Measurements from ENCODE around the gene DNAJC21. TPM values are rescaled to one million over a fixed set of nuclear protein-coding genes. Genes with fewer than 3 reads are reported as not detected.
"Not testable (repeated sequence)": the region's sequence is repeated elsewhere in the genome, so short reads cannot be mapped to it uniquely, and the experiment has no call there.

The DNAJC21 gene
- total and polyA plus RNA-seq, 12 donors, result 12.8 to 52.9 (median 30.3) TPM

- WGBS, 4 donors, result 18 to 38% (median 25%) methylated on average over 6 of the region's 6 CpGs
- no peak for TF ChIP-seq CTCF (IDR thresholded peaks at IDR 0.05)
- no peak for TF ChIP-seq POLR2A (IDR thresholded peaks at IDR 0.05)
- H3K27me3 ChIP-seq, result no peaks in the 10 kb centered on the region
- H3K36me3 ChIP-seq (replicated peaks in 1 of 2), result peaks cover 0 to 23% of the 10 kb centered on the region in 2 donors
- peak overlapping the region in 1 of 5 donors; percentile 93 for H3K27ac ChIP-seq
- H3K4me1 ChIP-seq (replicated peaks in 1 of 2), result peaks cover 22 to 35% of the 10 kb centered on the region in 2 donors
- DNase-seq, result no peak
- peak overlapping the region in 2 of 4 donors; percentile 95 to 98 for H3K4me3 ChIP-seq
- intact Hi-C loops (cut with DNase I), result no loop called here
- H3K9me3 ChIP-seq (replicated peaks in 1 of 3), result no peaks in the 10 kb centered on the region
Measured at GRCh38 chr5:34916518-34916917, 12.8 kb upstream of the DNAJC21 start.

- no peak for DNase-seq
- WGBS, 4 donors, result 85 to 90% (median 89%) methylated on average over 4 of the region's 4 CpGs
- intact Hi-C loops (cut with DNase I), result no loop called here
Measured at GRCh38 chr5:34918025-34918424, 11.3 kb upstream of the DNAJC21 start.

GRCh38 chr5:34919077-34919476 is 10.3 kb upstream of the DNAJC21 start:
- TF ChIP-seq CTCF (IDR thresholded peaks at IDR 0.05), result no peak
- no peak for TF ChIP-seq POLR2A (IDR thresholded peaks at IDR 0.05)
- H3K27me3 ChIP-seq, result no peaks in the 10 kb centered on the region
- WGBS, 4 donors, result 77 to 87% (median 82%) methylated on average over 4 of the region's 4 CpGs
- intact Hi-C loops (cut with DNase I), result no loop called here
- H3K9me3 ChIP-seq (replicated peaks in 1 of 3), result no peaks in the 10 kb centered on the region
- no peak for DNase-seq
- peaks cover 21 to 33% of the 10 kb centered on the region in 2 donors for H3K4me1 ChIP-seq (replicated peaks in 1 of 2)
- H3K36me3 ChIP-seq (replicated peaks in 1 of 2), result peaks cover 0 to 42% of the 10 kb centered on the region in 2 donors
- no peak overlapping the region for H3K4me3 ChIP-seq
- no peak overlapping the region for H3K27ac ChIP-seq

More at GRCh38 chr5:34918025-34918424, 11.3 kb upstream of the DNAJC21 start:
- no peaks in the 10 kb centered on the region for H3K27me3 ChIP-seq
- peaks cover 0 to 31% of the 10 kb centered on the region in 2 donors for H3K36me3 ChIP-seq (replicated peaks in 1 of 2)
- H3K4me3 ChIP-seq, result no peak overlapping the region
- H3K9me3 ChIP-seq (replicated peaks in 1 of 3), result no peaks in the 10 kb centered on the region
- TF ChIP-seq CTCF (IDR thresholded peaks at IDR 0.05) (no peak), POLR2A (IDR thresholded peaks at IDR 0.05) (no peak)
- H3K27ac ChIP-seq, result no peak overlapping the region
- peaks cover 22 to 35% of the 10 kb centered on the region in 2 donors for H3K4me1 ChIP-seq (replicated peaks in 1 of 2)

GRCh38 chr5:34923256-34923655 is 6.1 kb upstream of the DNAJC21 start:
- H3K9me3 ChIP-seq (replicated peaks in 1 of 3); H3K4me1 ChIP-seq (replicated peaks in 1 of 2); H3K27me3 ChIP-seq; DNase-seq; H3K27ac ChIP-seq; intact Hi-C loops (cut with DNase I); H3K4me3 ChIP-seq: not testable (repeated sequence)
- WGBS, 4 donors, result 86 to 92% (median 90%) methylated on average over 9 of the region's 9 CpGs
- H3K36me3 ChIP-seq (replicated peaks in 1 of 2), result peaks cover 0 to 69% of the 10 kb centered on the region in 2 donors
